Left ventricle myocardium inferior (tissue), 1 donor: ENCODE measurements around the gene RSAD2. TPM values are rescaled to one million over a fixed set of nuclear protein-coding genes. Genes with fewer than 3 reads are reported as not detected.
"Not testable (repeated sequence)": the region's sequence is repeated elsewhere in the genome, so short reads cannot be mapped to it uniquely, and the experiment has no call there.

ENCODE experiments used
- DNase-seq: peaks from one replicate; pipeline ENCODE4 v3.0.0-alpha.2; 2020
- H3K27ac ChIP-seq: fragments of 200-600 bp; replicated peaks from 2 replicates; pipeline ENCODE4 v1.8.0; 2021
- H3K27me3 ChIP-seq: fragments of 200-600 bp; 2 replicates; pipeline ENCODE4 v1.8.0; 2021; ENCODE audit warnings: low read depth
- H3K36me3 ChIP-seq: fragments of 200-600 bp; 2 replicates; pipeline ENCODE4 v1.8.0; 2021
- H3K4me1 ChIP-seq: fragments of 200-600 bp; 2 replicates; pipeline ENCODE4 v1.8.0; 2021
- H3K4me3 ChIP-seq: fragments of 200-600 bp; 2 replicates; pipeline ENCODE4 v1.8.0; 2021; ENCODE audit warnings: mild to moderate bottlenecking, moderate library complexity
- H3K9me3 ChIP-seq: fragments of 200-600 bp; replicated peaks from 2 replicates; pipeline ENCODE4 v1.8.0; 2021
- intact Hi-C: fragments of 100-400 bp; cut with micrococcal nuclease; formaldehyde crosslinking; loops from one replicate; pipeline ENCODE4 v1.11.0; 2022
- total RNA-seq: library from RNA; stranded (reverse); fragmentation: NEBNext Ultra II Directional; extraction: Animal tissue kit (Norgen Biotek cat#: 25700); gene quantifications from one replicate; pipeline ENCODE4 v1.2.1, GENCODE V29; 2021
- TF ChIP-seq, protein P1 (sequence below): fragments of 200-600 bp; IDR thresholded peaks from 2 replicates; pipeline ENCODE4 v1.8.0; 2021; ENCODE audit warnings: antibody characterized with exemption, mild to moderate bottlenecking, borderline replicate concordance
- donor health status: DM: no; HTN: yes; CAD: no; lungs with severe emphysema.

RSAD2 gene
- total RNA-seq, 1 donor from 2014 or later, result 2.4 TPM

- H3K27ac ChIP-seq, result no peak overlapping the region
- DNase-seq, result no peak
- no peaks in the 10 kb centered on the region for H3K36me3 ChIP-seq
- peaks cover 81% of the 10 kb centered on the region for H3K4me1 ChIP-seq
- TF ChIP-seq, protein P1, sequence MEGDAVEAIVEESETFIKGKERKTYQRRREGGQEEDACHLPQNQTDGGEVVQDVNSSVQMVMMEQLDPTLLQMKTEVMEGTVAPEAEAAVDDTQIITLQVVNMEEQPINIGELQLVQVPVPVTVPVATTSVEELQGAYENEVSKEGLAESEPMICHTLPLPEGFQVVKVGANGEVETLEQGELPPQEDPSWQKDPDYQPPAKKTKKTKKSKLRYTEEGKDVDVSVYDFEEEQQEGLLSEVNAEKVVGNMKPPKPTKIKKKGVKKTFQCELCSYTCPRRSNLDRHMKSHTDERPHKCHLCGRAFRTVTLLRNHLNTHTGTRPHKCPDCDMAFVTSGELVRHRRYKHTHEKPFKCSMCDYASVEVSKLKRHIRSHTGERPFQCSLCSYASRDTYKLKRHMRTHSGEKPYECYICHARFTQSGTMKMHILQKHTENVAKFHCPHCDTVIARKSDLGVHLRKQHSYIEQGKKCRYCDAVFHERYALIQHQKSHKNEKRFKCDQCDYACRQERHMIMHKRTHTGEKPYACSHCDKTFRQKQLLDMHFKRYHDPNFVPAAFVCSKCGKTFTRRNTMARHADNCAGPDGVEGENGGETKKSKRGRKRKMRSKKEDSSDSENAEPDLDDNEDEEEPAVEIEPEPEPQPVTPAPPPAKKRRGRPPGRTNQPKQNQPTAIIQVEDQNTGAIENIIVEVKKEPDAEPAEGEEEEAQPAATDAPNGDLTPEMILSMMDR, result no peak
- intact Hi-C loops, result no loop called here
- no peaks in the 10 kb centered on the region for H3K27me3 ChIP-seq
- no peak overlapping the region for H3K4me3 ChIP-seq
- H3K9me3 ChIP-seq, result no peaks in the 10 kb centered on the region
Measured at GRCh38 chr2:6932206-6932605, 54.6 kb downstream of the RSAD2 start.

GRCh38 chr2:6932828-6933227, 55.3 kb downstream of the RSAD2 start:
- H3K9me3 ChIP-seq, result no peaks in the 10 kb centered on the region
- no peak overlapping the region for H3K4me3 ChIP-seq
- no peaks in the 10 kb centered on the region for H3K36me3 ChIP-seq
- H3K27ac ChIP-seq, result no peak overlapping the region
- peaks cover 81% of the 10 kb centered on the region for H3K4me1 ChIP-seq
- H3K27me3 ChIP-seq, result no peaks in the 10 kb centered on the region
- TF ChIP-seq, protein P1, result no peak
- no peak for DNase-seq
- intact Hi-C loops, result no loop called here

DNA sequence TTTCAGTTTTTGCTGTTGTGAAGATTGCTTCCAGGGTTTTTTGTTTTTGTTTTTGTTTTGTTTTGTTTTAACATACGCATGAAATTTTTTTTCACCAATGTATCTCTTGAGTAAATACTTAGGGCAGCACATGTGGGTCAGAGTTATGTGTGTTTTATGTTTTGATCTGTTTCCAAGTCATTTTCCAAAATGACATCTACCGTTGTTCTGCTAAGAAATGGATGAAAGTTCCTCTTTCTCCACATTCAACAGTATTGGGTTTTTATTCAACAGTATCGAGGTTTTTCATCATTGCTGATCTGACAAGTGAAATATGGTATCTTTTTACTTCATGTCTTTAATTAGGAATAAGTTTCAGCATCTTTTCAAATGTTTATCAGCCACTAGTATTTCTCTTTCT, 56.3 kb downstream of the RSAD2 start:
- Histone ChIP-seq H3K4me1 (peaks cover 74% of the 10 kb centered on the region), H3K27me3 (no peaks in the 10 kb centered on the region), H3K4me3 (no peak overlapping the region), H3K27ac (no peak overlapping the region), H3K9me3 (no peaks in the 10 kb centered on the region), H3K36me3 (no peaks in the 10 kb centered on the region)
- no peak for DNase-seq
- TF ChIP-seq, protein P1, result no peak
- intact Hi-C loops, result no loop called here

DNA sequence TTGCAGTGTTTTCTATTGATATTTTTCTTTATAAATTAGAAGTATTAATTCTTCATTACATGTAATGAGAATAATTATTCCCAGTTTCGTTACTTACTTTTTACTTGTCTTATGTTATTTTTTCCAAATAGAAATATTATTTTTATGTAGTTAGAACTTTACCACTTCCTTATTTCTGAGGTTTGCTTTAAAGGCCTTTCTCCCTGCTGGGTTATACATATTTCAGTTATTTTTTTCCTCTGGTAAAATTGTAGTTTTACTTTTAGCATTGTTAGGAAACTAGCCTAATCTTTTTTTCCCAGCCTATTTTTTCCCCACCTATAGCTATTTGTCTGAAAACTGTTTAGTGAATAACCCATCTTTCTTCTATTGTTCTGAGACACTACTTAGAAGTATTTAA, 56.8 kb downstream of the RSAD2 start:
- intact Hi-C loops, result no loop called here
- no peak for DNase-seq
- Histone ChIP-seq H3K36me3 (no peaks in the 10 kb centered on the region), H3K9me3 (no peaks in the 10 kb centered on the region), H3K27me3 (no peaks in the 10 kb centered on the region), H3K4me3 (no peak overlapping the region), H3K4me1 (peaks cover 73% of the 10 kb centered on the region), H3K27ac (no peak overlapping the region)
- TF ChIP-seq, protein P1, result no peak

GRCh38 chr2:6934758-6935651, 57.4 kb downstream of the RSAD2 start:
- H3K27ac ChIP-seq, result no peak overlapping the region
- no peaks in the 10 kb centered on the region for H3K36me3 ChIP-seq
- H3K9me3 ChIP-seq, result no peaks in the 10 kb centered on the region
- DNase-seq, result no peak
- intact Hi-C loops, result no loop called here
- H3K27me3 ChIP-seq, result no peaks in the 10 kb centered on the region
- TF ChIP-seq, protein P1, result no peak
- no peak overlapping the region for H3K4me3 ChIP-seq
- peaks cover 67% of the 10 kb centered on the region for H3K4me1 ChIP-seq

- peaks cover 62% of the 10 kb centered on the region for H3K4me1 ChIP-seq
- H3K36me3 ChIP-seq, intact Hi-C loops, H3K27ac ChIP-seq, H3K9me3 ChIP-seq, DNase-seq, H3K4me3 ChIP-seq, H3K27me3 ChIP-seq: not testable (repeated sequence)
Measured at GRCh38 chr2:6935652-6936020, 58.1 kb downstream of the RSAD2 start.
